Activated CD4-positive, alpha-beta T cell treated with anti-CD3 and anti-CD28 coated beads for 48 hours (primary cell): Measurements from ENCODE around the gene EFCAB11.

Experiments
- DNase-seq: peaks from one replicate; pipeline ENCODE4 v3.0.0-alpha.2; 2020

The EFCAB11 gene

DNA sequence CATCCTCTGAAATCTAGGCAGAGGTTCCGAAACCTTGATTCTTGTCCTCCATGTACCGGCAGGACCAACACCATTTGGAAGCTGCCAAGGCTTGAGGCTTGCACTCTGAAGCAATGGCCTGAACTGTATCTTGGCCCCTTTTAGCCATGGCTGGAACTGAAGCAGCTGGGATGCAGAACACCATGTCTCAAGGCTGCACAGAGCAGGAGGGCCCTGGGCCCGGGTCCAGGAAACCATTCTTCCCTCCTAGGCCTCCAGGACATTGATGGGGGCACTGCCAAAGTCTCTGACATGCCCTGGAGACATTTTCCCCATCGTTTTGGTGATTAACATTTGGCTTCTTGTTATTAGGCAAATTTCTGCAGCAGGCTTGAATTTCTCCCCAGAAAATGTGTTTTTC, 198.7 kb downstream of the EFCAB11 start:
- no peak for DNase-seq

DNA sequence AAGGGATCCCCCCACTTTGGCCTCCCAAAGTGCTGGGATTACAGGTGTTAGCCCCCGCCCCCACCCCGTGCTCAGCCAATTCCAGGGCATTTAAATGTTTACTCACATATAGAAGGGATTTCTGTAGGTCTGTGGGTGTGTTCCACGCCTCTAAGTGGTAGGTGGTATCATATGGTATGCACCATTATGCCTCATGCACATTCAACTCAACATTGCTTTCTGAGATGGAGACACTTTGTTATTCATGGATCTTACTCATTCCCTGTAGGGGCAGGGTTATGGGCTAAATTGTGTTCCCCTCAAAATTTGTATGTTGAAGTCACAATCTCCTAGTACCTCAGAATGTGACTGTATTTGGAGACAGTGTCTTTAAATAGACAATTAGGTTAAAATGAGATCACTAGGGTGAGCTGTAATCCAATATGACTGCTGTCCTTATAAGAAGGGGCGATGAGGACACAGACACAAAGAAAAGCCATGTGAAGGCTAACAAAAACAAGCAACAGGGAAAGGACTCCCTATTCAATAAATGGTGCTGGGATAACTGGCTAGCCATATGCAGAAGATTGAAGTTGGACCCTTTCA, 200.6 kb downstream of the EFCAB11 start:
- no peak for DNase-seq

DNA sequence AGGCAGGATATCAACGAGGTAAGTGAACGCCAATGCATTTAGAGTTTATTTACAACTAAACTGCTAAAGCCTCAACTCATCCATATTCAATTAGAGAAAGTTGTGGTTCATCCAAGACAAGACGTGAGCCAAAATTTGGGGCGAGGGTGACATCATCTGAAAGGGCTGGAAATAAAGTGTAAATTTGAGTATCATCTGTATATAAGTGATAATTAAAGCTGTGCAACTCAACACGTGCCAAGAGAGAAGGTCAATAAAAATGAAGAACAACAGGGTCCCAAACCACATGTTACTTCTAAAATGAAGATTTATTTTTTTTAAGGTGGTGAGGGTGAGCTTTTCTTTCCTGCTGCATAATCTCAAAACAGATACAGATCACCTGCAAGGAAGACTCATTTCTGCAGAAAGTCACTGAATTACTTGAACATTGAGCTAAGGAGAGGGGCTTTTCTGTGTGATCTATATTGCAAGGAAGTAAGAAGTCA, 203.6 kb downstream of the EFCAB11 start:
- DNase-seq, result peak; percentile 73

DNA sequence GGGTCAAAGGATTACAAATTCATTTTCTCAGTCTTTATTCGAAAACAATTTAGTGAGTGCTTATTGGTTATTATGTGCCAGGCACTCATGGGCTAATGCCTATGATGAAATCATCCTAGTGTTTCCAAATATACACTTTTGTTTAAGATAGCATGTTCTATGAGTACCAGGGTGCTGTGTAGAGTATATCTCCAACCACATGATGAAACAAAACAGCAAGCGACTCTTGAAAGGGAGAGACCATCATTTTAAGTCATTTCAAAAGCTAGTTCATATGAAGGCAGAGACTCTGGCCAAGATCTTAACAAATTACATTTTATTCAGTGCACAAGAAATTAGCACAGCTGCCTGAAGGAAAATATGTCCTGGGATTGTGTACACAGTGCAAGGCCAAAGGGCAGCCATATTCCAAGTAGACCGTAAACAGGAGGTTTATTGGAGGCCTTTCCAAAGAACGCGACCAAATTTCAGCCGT, 204.2 kb downstream of the EFCAB11 start:
- no peak for DNase-seq

DNA sequence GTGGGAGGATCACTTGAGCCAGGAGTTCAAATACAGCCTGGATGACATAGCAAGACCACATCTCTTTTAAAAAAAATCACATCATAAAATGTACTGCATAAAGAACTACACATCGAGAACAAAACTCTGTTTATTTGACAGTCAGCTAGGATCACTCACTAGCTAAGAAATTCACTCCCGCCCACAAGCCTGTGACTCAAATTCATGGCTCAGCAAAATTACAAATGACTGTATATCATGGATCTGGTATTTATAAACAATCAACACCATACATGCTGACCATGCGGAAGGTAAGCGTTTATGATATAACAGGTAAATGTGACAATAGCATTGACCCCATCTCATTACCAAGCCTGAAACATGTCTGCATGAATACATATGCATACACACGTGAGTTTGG, 206.5 kb downstream of the EFCAB11 start:
- peak; percentile 60 for DNase-seq

DNA sequence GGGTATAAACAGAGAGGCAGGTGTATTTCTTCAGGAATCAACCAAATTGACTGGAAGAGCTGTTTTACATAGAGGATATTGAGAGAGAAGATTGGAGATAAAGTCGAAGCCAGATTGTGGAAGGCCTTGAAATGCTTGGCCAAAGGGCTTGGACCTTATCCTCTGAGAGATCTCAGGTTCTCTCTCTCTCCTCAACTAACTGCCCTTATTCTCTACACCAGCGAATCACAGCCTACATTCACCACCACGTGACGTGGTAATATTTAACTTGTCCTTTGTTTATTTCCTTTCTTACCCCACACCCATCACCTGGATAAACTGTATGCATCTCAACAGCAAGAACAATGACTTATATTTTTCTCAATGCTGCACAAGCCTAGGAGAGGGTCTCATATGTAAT, 207.4 kb downstream of the EFCAB11 start:
- DNase-seq, result no peak

GRCh38 chr14:89746654-89747053, 207.9 kb downstream of the EFCAB11 start:
- peak; percentile 34 for DNase-seq

DNA sequence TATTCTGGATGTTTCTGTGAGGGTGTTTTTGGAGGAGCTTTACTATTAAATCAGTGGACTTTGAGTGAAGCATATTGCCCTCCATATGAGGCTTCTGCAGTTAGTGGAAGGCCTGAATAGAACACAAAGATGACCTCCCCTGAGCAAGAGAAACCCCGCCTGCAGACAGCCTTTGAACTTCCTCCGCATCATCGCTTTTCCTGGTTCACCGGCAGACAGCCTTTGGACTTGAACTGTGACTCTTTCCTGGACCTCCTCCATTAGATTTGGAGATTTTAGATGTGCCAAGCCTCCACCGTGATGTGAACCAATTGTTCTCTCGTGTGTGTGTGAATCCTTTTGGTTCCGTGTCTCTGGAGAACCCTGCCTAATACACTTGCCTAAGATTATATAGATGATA, 208.4 kb downstream of the EFCAB11 start:
- no peak for DNase-seq
